HG03139 (cell line): ENCODE measurements around the gene TENM4.
"Not testable (repeated sequence)": the region's sequence is repeated elsewhere in the genome, so short reads cannot be mapped to it uniquely, and the experiment has no call there.

Source experiments
- ATAC-seq: cut with Tn5 transposase; IDR thresholded peaks from one replicate; pipeline ENCODE4 v1.9.1; 2021; ENCODE audit not compliant: unreplicated experiment

Gene TENM4

GRCh38 chr11:78654866-78655265 is 786.0 kb downstream of the TENM4 start:
- ATAC-seq, result no peak

GRCh38 chr11:78654071-78654470 is 786.8 kb downstream of the TENM4 start:
- ATAC-seq, result no peak

GRCh38 chr11:78653294-78653909 is 787.4 kb downstream of the TENM4 start:
- ATAC-seq, result no peak

GRCh38 chr11:78652843-78653239 is 788.0 kb downstream of the TENM4 start:
- ATAC-seq, result no peak

GRCh38 chr11:78651923-78652842 is 788.6 kb downstream of the TENM4 start:
- ATAC-seq, result no peak

GRCh38 chr11:78651136-78651775 is 789.6 kb downstream of the TENM4 start:
- ATAC-seq, result no peak

GRCh38 chr11:78649361-78650215 is 791.2 kb downstream of the TENM4 start:
- ATAC-seq, result no peak

GRCh38 chr11:78647986-78648875 is 792.6 kb downstream of the TENM4 start:
- ATAC-seq, result no peak

- ATAC-seq, result no peak
These were observed 793.4 kb downstream of the TENM4 start for GRCh38 chr11:78647266-78647915.

- ATAC-seq, result no peak
These were observed 794.2 kb downstream of the TENM4 start for GRCh38 chr11:78646564-78647185.

- ATAC-seq, result peak; percentile 77
These were observed 795.3 kb downstream of the TENM4 start for GRCh38 chr11:78645226-78646202.

- no peak for ATAC-seq
These were observed 797.2 kb downstream of the TENM4 start for GRCh38 chr11:78643676-78644056.

GRCh38 chr11:78642979-78643675 is 797.7 kb downstream of the TENM4 start:
- no peak for ATAC-seq

GRCh38 chr11:78641541-78641940 is 799.3 kb downstream of the TENM4 start:
- no peak for ATAC-seq

GRCh38 chr11:78638704-78639380 is 802.0 kb downstream of the TENM4 start:
- ATAC-seq, result no peak

GRCh38 chr11:78637527-78637926 is 803.3 kb downstream of the TENM4 start:
- ATAC-seq, result not testable (repeated sequence)
